GM12892 (cell line): Measurements from ENCODE around the gene TFF1.

Experiments
- DNase-seq: peaks from one replicate; pipeline ENCODE4 v3.0.0; 2011; ENCODE audit not compliant: insufficient read length
- FAIRE-seq: peaks from 2 replicates; lab custom pipeline; 2011; peaks lifted over from hg19 to GRCh38; lab: Jason Lieb, UNC
- POLR2A ChIP-seq: IDR thresholded peaks from 2 replicates; pipeline ENCODE4 v1.6.1; 2011; ENCODE audit warnings: low read depth, low read length, control low read depth
- POLR2AphosphoS5 ChIP-seq: IDR thresholded peaks from 2 replicates; pipeline ENCODE4 v1.6.1; 2011; ENCODE audit warnings: low read depth, low read length, control low read depth
- TAF1 ChIP-seq: IDR thresholded peaks from 2 replicates; pipeline ENCODE4 v1.6.1; 2011; ENCODE audit warnings: low read depth, mild to moderate bottlenecking, control low read depth, low read length, borderline replicate concordance

TFF1 gene

GRCh38 chr21:42352441-42353095 lies 13.8 kb downstream of the TFF1 start:
- no peak for DNase-seq
- no peak for FAIRE-seq
- TF ChIP-seq TAF1 (no peak), POLR2AphosphoS5 (no peak), POLR2A (no peak)

DNA sequence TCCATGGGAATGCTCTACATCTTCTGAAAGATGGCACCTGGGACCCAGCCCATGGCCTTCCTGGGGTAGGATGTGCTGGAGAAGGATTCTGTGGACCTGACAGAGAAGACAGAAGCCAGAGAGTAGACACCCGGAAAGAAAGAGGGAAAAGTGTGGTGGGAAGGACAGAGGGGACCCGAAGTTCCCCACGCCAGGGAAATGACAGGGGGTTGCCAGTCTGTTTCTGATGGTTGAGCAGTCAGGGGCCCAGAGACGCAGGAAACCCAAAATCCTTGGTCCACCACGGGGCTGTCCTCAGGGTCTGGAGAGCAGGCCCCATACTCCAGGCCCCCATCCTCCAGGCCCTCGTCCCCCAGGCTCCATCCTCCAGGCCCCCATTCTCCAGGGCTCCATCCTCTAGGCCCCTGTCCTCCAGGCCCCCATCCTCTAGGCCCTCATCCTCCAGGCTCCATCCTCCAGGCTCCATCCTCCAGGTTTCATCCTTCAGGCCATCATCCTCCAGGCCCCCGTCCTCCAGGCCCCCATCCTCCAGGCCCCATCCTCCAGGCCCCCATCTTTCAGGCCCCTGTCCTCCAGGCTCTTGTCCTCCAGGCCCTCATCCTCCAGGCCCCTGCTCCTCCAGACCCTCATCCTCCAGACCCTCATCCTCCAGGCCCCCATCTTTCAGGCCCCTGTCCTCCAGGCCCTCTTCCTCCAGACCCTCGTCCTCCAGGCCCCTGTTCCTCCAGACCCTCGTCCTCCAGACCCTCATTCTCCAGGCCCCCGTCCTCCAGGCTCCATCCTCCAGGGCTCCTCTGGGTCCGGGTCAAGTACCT lies 14.5 kb downstream of the TFF1 start:
- FAIRE-seq (no peak), DNase-seq (no peak)
- TF ChIP-seq POLR2AphosphoS5 (no peak), POLR2A (no peak), TAF1 (no peak)

- no peak for TF ChIP-seq POLR2AphosphoS5
- TF ChIP-seq TAF1: no peak
- TF ChIP-seq POLR2A: no peak
- DNase-seq (no peak), FAIRE-seq (no peak)
Observed at GRCh38 chr21:42350927-42351426, 15.4 kb downstream of the TFF1 start, which contains the start of gene TFF2. TFF2 (minus strand) TSS chr21:42350994; CDS start chr21:42350957, 37 bp downstream.

GRCh38 chr21:42350318-42350910 lies 15.9 kb downstream of the TFF1 start:
- TF ChIP-seq TAF1: no peak
- TF ChIP-seq POLR2A: no peak
- TF ChIP-seq POLR2AphosphoS5: no peak
- no peak for DNase-seq
- FAIRE-seq: no peak

DNA sequence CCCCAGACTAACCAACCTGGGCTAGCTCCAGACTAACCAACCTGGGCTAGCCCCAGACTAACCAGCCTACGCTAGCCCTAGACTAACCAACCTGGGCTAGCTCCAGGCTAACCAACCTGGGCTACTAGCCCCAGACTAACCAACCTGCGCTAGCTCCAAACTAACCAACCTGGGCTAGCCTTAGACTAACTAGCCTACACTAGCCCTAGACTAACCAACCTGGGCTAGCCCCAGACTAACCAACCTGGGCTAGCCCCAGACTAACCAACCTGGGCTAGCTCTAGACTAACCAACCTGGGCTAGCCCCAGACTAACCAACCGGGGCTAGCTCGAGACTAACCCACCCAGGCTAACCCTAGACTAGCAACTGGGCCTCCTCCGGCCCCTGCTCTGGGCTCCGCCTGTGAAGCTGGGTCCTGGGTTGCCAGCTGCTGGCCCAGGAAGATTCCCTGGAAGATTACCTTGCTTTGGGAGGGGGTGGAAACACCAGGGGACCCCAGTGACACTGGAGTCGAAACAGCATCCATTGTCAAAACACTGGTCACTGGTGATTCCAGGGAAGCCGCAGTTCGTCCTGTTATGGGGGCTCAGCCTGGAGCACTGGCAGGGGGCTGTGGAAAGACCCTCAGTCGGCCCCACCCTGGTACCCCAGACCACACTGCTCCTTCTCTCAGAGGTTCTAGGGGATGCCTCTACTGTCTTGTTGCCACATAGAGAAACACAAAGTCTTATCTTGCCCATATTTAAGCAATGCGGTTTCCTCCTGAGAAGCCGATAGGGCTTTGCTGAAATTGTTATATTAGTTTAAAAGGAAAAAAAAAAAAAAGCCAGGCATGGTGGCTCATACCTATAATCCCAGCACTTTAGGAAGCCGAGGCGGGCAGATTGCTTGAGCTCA lies 16.7 kb downstream of the TFF1 start:
- DNase-seq (no peak), FAIRE-seq (no peak)
- TF ChIP-seq TAF1: no peak
- no peak for TF ChIP-seq POLR2AphosphoS5
- no peak for TF ChIP-seq POLR2A

DNA sequence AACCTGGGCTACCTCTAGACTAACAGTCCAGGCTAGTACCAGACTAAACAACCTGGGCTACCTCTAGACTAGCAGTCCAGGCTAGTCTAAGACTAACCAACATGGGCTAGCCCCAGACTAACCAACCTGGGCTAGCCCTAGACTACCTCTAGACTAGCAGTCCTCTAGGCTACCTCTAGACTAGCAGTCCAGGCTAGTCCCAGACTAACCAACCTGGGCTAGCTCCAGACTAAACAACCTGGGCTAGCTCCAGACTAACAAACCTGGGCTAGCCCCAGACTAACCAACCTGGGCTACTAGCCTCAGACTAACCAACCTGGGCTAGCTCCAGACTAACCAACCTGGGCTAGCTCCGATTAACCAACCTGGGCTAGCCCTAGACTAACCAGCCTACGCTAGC lies 17.6 kb downstream of the TFF1 start:
- FAIRE-seq (no peak), DNase-seq (no peak)
- TF ChIP-seq POLR2AphosphoS5: no peak
- no peak for TF ChIP-seq TAF1
- TF ChIP-seq POLR2A: no peak

DNA sequence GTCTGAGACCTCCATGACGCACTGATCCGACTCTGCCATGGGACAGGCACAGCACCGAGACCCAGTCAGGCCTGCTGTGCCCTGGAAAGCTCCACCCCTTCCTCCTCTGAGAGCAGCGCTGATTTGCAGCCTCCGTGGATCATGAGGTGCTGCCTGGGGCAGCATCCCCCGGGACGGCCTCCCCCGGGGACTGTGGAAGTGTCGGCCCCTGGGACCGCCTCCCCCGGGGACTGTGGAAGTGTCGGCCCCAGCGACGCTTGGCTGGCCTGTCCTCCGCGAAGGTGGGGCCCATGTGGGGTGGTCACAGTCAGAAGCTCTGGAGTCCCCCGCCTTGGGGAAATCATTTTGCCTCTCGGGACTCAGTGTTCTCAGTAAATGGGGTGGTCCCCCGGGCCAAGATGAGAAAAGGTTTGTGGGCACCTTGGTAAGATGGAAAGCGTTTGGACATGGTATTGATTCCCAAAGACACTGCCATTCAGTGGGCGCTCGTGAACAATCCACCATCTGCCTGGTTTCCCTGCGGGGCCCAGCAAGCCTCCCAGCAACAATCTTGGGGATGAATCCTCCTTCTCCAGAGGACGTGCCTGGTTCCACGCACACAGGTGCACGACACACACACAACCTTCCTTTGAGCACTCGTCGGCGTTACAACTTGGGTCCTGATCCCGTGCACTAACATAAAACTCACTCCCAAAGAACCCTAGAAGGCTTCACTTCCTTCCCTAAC lies 18.6 kb downstream of the TFF1 start:
- TF ChIP-seq POLR2AphosphoS5: no peak
- TF ChIP-seq POLR2A: no peak
- no peak for TF ChIP-seq TAF1

GRCh38 chr21:42346866-42347600 lies 19.3 kb downstream of the TFF1 start:
- no peak for DNase-seq
- TF ChIP-seq POLR2A: no peak
- TF ChIP-seq TAF1: no peak
- TF ChIP-seq POLR2AphosphoS5: no peak
- FAIRE-seq: no peak

More for the DNA sequence above, 18.6 kb downstream of the TFF1 start:
- FAIRE-seq (no peak), DNase-seq (no peak)

- DNase-seq: no peak
- FAIRE-seq: no peak
- TF ChIP-seq TAF1 (no peak), POLR2AphosphoS5 (no peak), POLR2A (no peak)
Observed at GRCh38 chr21:42346441-42346840, 19.9 kb downstream of the TFF1 start.

DNA sequence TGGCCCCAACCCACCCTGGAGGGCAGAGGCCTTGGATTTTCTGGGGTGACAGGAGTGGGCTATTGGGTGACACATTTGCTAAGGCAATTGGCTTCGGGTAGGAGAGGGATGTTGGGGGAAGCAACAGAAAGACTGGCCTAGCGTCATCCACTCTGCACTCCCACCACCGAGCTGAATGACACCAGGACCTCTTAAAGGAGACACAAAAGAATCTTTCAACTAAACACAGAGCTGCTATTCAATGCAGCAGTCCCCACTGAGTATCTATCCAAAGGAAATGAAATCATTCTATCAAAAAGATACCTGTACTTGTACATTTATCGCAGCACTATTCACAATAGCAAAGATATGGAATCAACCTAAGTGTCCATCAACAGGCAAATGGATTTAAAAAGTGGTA lies 21.7 kb downstream of the TFF1 start:
- FAIRE-seq: no peak
- TF ChIP-seq POLR2A: no peak
- no peak for DNase-seq

DNA sequence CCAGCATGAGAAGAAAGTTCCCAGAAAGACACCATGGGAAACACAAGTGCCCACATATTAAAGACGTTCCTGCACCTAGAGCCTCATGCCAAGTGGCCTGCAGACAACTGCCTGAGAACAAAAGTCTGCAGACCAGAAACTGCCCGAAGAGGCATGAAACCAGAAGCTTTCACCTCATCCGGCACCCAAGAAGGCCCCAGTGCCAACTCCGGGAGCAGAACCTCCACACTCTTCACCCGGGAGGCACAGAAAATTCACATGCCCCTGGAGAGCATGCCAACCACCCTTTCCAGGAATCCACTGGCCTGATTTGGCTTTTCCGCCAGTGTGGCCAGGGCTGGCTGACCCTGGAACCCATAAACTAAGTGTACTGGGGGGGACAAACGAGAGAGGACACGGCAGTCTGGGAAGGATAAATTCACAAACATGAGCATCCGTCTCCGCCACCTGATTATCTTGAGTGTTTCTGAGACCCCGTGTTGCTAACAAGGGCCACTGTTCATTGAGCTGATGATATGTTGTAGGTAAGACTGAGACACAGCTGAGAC lies 22.3 kb downstream of the TFF1 start:
- DNase-seq (no peak), FAIRE-seq (no peak)
- TF ChIP-seq TAF1: no peak
- no peak for TF ChIP-seq POLR2A
- no peak for TF ChIP-seq POLR2AphosphoS5
